ENCODE results near the gene TAX1BP3.

GRCh38 chr17:3695129-3695722 lies 26.8 kb upstream of the TAX1BP3 start:
- no peak for TF ChIP-seq CTCF (conservative IDR thresholded peaks at IDR 0.05; ENCODE audit: low read length)
- no peak for TF ChIP-seq EZH2phosphoT487 (IDR thresholded peaks at IDR 0.05; ENCODE audit: borderline replicate concordance)

All from Loucy (cell line).